Thoracic aorta (tissue), 2 donors: ENCODE results near the gene UBXN10. TPM values are rescaled to one million over a fixed set of nuclear protein-coding genes. Genes with fewer than 3 reads are reported as not detected.

Experiments
- ATAC-seq: fragments of 150-250 bp; one replicate; pipeline ENCODE4 v1.8.0; 2017; ENCODE audit warnings: low read depth; ENCODE audit not compliant: insufficient number of reproducible peaks, low FRiP score
- DNase-seq: peaks from one replicate; pipeline ENCODE4 v3.0.0-alpha.2; 2020; ENCODE audit warnings: low spot score
- H3K27ac ChIP-seq, 2 donors: fragments of 200-600 bp; sonication (generic); 1 replicate in 1 of 2; 2 replicates in 1 of 2; pipeline ENCODE4 v1.5.1; 2016; ENCODE audit warnings: mild to moderate bottlenecking in 2 of 2, moderate library complexity in 2 of 2
- H3K27me3 ChIP-seq: fragments of 200-600 bp; sonication (generic); replicated peaks from 2 replicates; pipeline ENCODE4 v1.6.0; 2016; ENCODE audit warnings: mild to moderate bottlenecking; ENCODE audit not compliant: insufficient read depth
- H3K36me3 ChIP-seq: fragments of 200-600 bp; sonication (generic); one replicate; pipeline ENCODE4 v1.5.1; 2016
- H3K4me1 ChIP-seq, 2 donors: fragments of 200-600 bp; sonication (generic); 1 replicate in 1 of 2; 2 replicates in 1 of 2; pipeline versions ENCODE4 v1.5.1 to v1.6.0; 2016; ENCODE audit warnings: low read depth in 2 of 2, mild to moderate bottlenecking in 1 of 2; ENCODE audit not compliant: control insufficient read depth in 1 of 2
- H3K4me3 ChIP-seq: fragments of 200-600 bp; sonication (generic); 2 replicates; pipeline ENCODE4 v1.5.1; 2016; ENCODE audit warnings: mild to moderate bottlenecking
- H3K9me3 ChIP-seq: fragments of 200-600 bp; sonication (generic); 2 replicates; pipeline ENCODE4 v1.5.1; 2016
- total RNA-seq, 2 donors: library from RNA; depleted of rRNA; stranded (reverse); fragments of >200 nt; gene quantifications; one replicate each; pipeline versions ENCODE4 v1.1.0 to v1.2.3, GENCODE V29; 2016
- TF ChIP-seq, protein P1 (sequence below): fragments of 200-600 bp; sonication (generic); IDR thresholded peaks from one replicate; pipeline ENCODE4 v1.5.1; 2019; ENCODE audit warnings: antibody characterized with exemption

Gene UBXN10
- total RNA-seq, 2 donors from 2014 or later = 0.28 to 0.68 TPM

DNA sequence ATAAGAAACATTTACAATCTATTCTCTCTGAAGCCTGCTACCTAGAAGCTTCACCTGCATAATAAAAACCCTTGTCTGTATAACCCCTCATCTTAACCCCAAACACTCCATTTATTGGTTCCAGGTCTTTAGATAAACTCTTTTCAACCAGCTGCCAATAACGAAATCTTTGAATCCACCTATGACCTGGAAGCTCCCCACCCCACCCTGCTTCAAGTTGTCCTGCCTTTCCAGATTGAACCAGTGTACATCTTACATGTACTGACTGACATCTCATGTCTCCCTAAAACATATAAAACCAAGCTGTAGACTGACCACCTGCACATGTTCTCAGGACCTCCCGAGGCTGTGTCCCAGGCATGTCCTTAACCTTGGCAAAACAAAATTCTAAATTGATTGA, 54.1 kb downstream of the UBXN10 start:
- Histone ChIP-seq H3K36me3 (no peaks in the 10 kb centered on the region), H3K4me1 (no peaks in the 10 kb centered on the region), H3K27ac (no peak overlapping the region), H3K4me3 (no peak overlapping the region), H3K27me3 (no peaks in the 10 kb centered on the region), H3K9me3 (no peaks in the 10 kb centered on the region)
- TF ChIP-seq, protein P1, sequence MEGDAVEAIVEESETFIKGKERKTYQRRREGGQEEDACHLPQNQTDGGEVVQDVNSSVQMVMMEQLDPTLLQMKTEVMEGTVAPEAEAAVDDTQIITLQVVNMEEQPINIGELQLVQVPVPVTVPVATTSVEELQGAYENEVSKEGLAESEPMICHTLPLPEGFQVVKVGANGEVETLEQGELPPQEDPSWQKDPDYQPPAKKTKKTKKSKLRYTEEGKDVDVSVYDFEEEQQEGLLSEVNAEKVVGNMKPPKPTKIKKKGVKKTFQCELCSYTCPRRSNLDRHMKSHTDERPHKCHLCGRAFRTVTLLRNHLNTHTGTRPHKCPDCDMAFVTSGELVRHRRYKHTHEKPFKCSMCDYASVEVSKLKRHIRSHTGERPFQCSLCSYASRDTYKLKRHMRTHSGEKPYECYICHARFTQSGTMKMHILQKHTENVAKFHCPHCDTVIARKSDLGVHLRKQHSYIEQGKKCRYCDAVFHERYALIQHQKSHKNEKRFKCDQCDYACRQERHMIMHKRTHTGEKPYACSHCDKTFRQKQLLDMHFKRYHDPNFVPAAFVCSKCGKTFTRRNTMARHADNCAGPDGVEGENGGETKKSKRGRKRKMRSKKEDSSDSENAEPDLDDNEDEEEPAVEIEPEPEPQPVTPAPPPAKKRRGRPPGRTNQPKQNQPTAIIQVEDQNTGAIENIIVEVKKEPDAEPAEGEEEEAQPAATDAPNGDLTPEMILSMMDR = no peak
- DNase-seq = no peak
- no peak for ATAC-seq

DNA sequence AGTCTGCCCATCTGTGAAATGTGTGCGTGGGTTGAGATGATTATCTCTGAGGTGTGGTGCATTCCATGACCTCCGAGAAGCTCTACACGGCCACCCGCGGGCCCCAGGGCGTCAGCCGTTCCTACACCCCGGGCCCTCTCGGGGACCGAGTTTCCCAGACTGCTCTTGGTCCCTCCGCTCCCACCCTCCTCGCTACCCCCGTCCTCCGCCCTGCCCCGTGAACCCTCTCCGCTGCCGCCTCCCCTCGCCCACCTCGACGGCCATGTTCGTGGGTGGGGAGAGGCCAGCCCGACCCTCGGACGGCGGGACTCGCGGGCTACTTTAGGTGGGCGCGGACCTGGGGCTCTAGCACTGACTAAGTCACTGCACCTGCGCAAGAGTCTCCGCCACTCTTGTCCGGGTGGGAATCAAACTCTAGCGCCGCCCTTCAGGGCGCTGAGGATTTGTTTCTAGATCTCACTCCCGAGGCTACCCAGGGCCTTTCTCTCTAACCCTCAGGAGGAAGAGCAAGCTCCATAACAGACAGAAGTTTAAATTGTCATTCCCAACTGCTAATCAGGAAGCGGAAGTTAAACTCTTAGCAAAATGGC, 57.1 kb downstream of the UBXN10 start:
- ATAC-seq = no peak
- DNase-seq = no peak
- no peaks in the 10 kb centered on the region for H3K9me3 ChIP-seq

More for the DNA sequence above, 57.1 kb downstream of the UBXN10 start:
- no peak overlapping the region for H3K27ac ChIP-seq
- H3K36me3 ChIP-seq = no peaks in the 10 kb centered on the region
- no peaks in the 10 kb centered on the region for H3K4me1 ChIP-seq
- no peaks in the 10 kb centered on the region for H3K27me3 ChIP-seq
- H3K4me3 ChIP-seq = no peak overlapping the region
- TF ChIP-seq, protein P1 = no peak

Other genes starting within 250 kb of the UBXN10 start
- 100 to 1,000 TPM in 1 of 2 donors, 10 to 100 TPM in 1; 65.1 to 200 TPM for gene PLA2G2A, start 206.5 kb upstream of the UBXN10 start, total RNA-seq
- 10 to 100 TPM; 18.7 to 19.2 TPM for gene PLA2G5, start 115.9 kb upstream of the UBXN10 start, total RNA-seq
- not detected for gene PLA2G2D, start 66.6 kb upstream of the UBXN10 start, total RNA-seq
- not detected for gene PLA2G2F, start 46.8 kb upstream of the UBXN10 start, total RNA-seq
- gene PLA2G2C, start 422 bp downstream of the UBXN10 start, total RNA-seq = not detected
- not detected for gene VWA5B1, start 104.8 kb downstream of the UBXN10 start, total RNA-seq